GM23248 (cell line): ENCODE data around the gene GABRR2.

Experiments
- EZH2 ChIP-seq: fragments of 200-600 bp; sonication (generic); IDR thresholded peaks from 2 replicates; pipeline ENCODE4 v1.6.1; 2018; ENCODE audit warnings: antibody characterized with exemption, mild to moderate bottlenecking; ENCODE audit not compliant: insufficient read depth, poor library complexity, severe bottlenecking
- EZH2phosphoT487 ChIP-seq: fragments of 200-600 bp; sonication (generic); IDR thresholded peaks from 2 replicates; pipeline ENCODE4 v1.6.1; 2018; ENCODE audit warnings: antibody characterized with exemption, moderate library complexity, mild to moderate bottlenecking, low read depth; ENCODE audit not compliant: insufficient read depth

- TF ChIP-seq EZH2phosphoT487 (no peak), EZH2 (no peak)
Measured at GRCh38 chr6:89257781-89258180, 57.3 kb downstream of the GABRR2 start.
